ENCODE results near the gene NELL1.

Gene NELL1

DNA sequence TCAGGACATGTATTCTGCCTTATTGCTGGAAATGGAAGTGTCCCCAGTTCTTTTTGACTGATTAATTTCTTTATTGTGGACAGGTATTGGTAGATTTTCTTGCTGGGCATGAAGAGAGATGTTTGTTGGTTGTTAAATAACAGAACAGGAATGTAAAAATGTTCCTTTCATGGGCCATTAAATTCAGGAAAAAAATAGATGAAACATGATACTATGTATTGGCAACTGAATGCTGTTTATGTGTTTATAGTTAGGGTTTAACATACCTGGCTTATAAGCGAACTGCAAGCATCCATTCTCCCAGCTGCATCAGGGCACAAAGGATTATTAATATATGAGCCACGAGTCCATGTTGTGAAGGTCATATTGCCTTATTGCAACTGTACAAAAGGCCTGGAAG lies 368.5 kb downstream of the NELL1 start:
- TF ChIP-seq, protein P1, sequence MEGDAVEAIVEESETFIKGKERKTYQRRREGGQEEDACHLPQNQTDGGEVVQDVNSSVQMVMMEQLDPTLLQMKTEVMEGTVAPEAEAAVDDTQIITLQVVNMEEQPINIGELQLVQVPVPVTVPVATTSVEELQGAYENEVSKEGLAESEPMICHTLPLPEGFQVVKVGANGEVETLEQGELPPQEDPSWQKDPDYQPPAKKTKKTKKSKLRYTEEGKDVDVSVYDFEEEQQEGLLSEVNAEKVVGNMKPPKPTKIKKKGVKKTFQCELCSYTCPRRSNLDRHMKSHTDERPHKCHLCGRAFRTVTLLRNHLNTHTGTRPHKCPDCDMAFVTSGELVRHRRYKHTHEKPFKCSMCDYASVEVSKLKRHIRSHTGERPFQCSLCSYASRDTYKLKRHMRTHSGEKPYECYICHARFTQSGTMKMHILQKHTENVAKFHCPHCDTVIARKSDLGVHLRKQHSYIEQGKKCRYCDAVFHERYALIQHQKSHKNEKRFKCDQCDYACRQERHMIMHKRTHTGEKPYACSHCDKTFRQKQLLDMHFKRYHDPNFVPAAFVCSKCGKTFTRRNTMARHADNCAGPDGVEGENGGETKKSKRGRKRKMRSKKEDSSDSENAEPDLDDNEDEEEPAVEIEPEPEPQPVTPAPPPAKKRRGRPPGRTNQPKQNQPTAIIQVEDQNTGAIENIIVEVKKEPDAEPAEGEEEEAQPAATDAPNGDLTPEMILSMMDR (IDR thresholded peaks at IDR 0.05; ENCODE audit: unreplicated experiment in 3 of 3) = no peak
- peaks cover 3% of the 10 kb centered on the region for H3K9me3 Mint-ChIP-seq
- H3K36me3 Mint-ChIP-seq (ENCODE audit: low read depth) = no peaks in the 10 kb centered on the region
- peak overlapping the region; percentile 38 to 80 (median 73) for H3K27ac Mint-ChIP-seq
- H3K4me3 Mint-ChIP-seq = no peak overlapping the region
- H3K4me1 Mint-ChIP-seq = peaks cover 5% of the 10 kb centered on the region
- H3K27me3 Mint-ChIP-seq (ENCODE audit: low read depth) = no peaks in the 10 kb centered on the region

DNA sequence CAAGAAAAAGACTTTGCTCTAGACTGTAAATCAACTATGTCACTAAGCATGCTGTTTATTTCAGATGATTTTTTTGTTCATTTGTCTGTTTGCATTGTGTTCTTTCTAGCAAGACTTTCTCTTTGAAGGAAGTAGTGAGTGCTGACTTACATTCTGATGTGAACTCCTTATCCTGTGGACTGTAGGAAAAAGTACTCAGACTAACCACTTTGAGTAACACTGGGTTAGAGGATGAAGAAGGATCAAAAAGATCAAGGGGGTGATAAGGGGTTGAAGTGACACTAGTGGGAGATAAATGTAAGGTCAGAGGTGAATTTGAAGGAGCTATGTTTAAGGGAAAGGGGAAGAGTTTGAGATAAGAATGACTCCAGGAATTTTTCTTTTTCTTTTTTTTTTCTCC lies 369.4 kb downstream of the NELL1 start:
- Mint-ChIP-seq H3K4me3 (no peak overlapping the region), H3K4me1 (peaks cover 5% of the 10 kb centered on the region), H3K9me3 (peaks cover 3% of the 10 kb centered on the region), H3K27ac (peak overlapping the region in 1 of 3 experiments; percentile 35), H3K36me3 (ENCODE audit: low read depth) (no peaks in the 10 kb centered on the region), H3K27me3 (ENCODE audit: low read depth) (no peaks in the 10 kb centered on the region)
- TF ChIP-seq, protein P1 (IDR thresholded peaks at IDR 0.05; ENCODE audit: unreplicated experiment in 3 of 3) = no peak

DNA sequence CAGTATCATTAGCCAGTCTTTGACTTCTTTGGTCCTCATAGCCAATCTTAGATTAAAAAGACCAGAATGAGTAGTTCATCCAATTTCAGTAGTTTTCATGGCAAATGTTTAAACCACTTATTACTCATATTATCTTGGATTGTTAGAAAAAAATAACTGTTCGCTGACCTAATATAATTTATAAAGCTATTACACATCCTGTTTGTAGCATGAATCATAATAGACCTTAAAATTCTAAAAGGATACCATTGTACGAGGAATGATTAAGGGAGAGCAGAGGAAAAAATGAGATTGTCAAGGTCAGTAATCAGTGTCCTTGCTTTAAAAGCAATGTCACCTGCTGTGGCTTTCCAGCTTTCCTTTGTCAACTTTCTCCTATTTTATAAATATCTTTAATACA lies 371.2 kb downstream of the NELL1 start:
- Mint-ChIP-seq H3K27me3 (ENCODE audit: low read depth) (no peaks in the 10 kb centered on the region), H3K4me3 (no peak overlapping the region), H3K27ac (no peak overlapping the region), H3K36me3 (ENCODE audit: low read depth) (no peaks in the 10 kb centered on the region), H3K4me1 (peaks cover 5% of the 10 kb centered on the region), H3K9me3 (peaks cover 3% of the 10 kb centered on the region)
- TF ChIP-seq, protein P1 (IDR thresholded peaks at IDR 0.05; ENCODE audit: unreplicated experiment in 3 of 3) = no peak

DNA sequence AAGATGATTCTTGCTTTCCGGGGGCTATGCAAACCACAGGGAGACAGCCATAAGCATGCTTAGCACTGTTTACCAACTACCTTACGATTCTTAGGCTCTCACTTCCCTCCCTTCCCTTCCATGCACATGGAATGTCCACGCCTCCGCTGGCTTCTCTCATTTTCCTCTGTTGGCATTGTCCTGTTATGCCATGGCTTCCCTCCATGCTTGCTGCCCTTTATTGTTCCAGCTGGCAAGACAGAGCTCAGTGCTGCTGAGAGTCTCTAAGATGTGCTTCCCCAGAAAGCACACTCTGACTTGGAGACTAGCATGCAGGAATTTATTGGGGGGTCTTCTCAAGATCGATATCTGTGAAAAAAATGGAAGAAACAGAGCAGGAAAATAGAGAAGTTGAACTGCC lies 379.2 kb downstream of the NELL1 start:
- Mint-ChIP-seq H3K4me3 (no peak overlapping the region), H3K27ac (no peak overlapping the region), H3K4me1 (no peaks in the 10 kb centered on the region), H3K9me3 (no peaks in the 10 kb centered on the region), H3K36me3 (ENCODE audit: low read depth) (no peaks in the 10 kb centered on the region), H3K27me3 (ENCODE audit: low read depth) (no peaks in the 10 kb centered on the region)
- TF ChIP-seq, protein P1 (IDR thresholded peaks at IDR 0.05; ENCODE audit: unreplicated experiment in 3 of 3) = no peak

DNA sequence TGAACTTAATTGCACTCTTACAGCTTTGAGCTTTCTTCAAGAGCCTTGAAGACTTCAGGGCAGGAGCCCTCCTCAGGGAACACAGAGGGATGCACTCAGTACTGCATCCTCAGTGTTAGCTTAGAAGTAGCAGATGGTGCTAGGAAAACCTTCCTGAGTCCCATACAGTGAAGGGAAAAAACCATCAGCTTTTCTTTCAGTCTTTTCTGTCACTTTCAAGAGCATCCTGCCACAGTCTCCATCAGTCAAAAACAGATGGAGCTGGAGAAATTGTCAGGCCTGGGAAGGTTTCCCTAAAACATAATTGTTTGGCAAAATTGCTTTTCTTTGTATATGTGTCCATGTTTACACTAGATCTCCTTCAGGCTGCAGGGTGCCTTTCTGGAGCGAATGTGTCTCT lies 384.1 kb downstream of the NELL1 start:
- no peak overlapping the region for H3K4me3 Mint-ChIP-seq
- TF ChIP-seq, protein P1 (IDR thresholded peaks at IDR 0.05; ENCODE audit: unreplicated experiment in 3 of 3) = no peak
- no peaks in the 10 kb centered on the region for H3K4me1 Mint-ChIP-seq
- no peak overlapping the region for H3K27ac Mint-ChIP-seq
- H3K9me3 Mint-ChIP-seq = no peaks in the 10 kb centered on the region
- H3K27me3 Mint-ChIP-seq (ENCODE audit: low read depth) = no peaks in the 10 kb centered on the region
- H3K36me3 Mint-ChIP-seq (ENCODE audit: low read depth) = no peaks in the 10 kb centered on the region

DNA sequence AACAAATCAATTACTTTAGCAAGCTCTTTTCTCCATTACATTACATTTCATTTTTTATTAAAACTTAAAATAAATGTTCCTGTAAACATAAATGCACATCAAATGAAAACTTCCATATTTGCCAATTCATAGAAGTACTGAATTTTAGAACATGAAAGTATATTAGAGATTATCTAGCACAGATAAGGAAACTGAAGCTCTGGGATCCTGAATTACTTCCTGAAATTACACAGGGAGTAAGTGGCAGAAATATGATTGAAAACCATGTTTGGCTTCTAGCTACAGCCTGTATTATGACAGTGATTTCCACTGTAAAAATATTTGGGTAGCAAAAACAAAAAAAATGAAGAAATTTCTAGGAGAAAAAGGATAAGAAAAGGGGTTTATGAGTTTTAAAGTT lies 387.3 kb downstream of the NELL1 start:
- no peaks in the 10 kb centered on the region for H3K36me3 Mint-ChIP-seq (ENCODE audit: low read depth)

More for the DNA sequence above, 387.3 kb downstream of the NELL1 start:
- Mint-ChIP-seq H3K27me3 (ENCODE audit: low read depth) (no peaks in the 10 kb centered on the region), H3K4me3 (no peak overlapping the region), H3K4me1 (no peaks in the 10 kb centered on the region), H3K9me3 (no peaks in the 10 kb centered on the region), H3K27ac (no peak overlapping the region)
- TF ChIP-seq, protein P1 (IDR thresholded peaks at IDR 0.05; ENCODE audit: unreplicated experiment in 3 of 3) = no peak
